Neural cell (in vitro differentiated cells): Measurements from ENCODE around the gene ENTPD8.

Experiments
- CTCF ChIP-seq: fragments of 450-650 bp; IDR thresholded peaks from 2 replicates; pipeline ENCODE4 v1.5.1; 2014; ENCODE audit warnings: antibody characterized with exemption, mild to moderate bottlenecking, moderate library complexity; ENCODE audit not compliant: poor library complexity, severe bottlenecking
- POLR2AphosphoS5 ChIP-seq: IDR thresholded peaks from 2 replicates; pipeline ENCODE4 v1.6.1; 2012

GRCh38 chr9:137438591-137439157 is 2.5 kb downstream of the ENTPD8 start:
- no peak for TF ChIP-seq POLR2AphosphoS5
- TF ChIP-seq CTCF = no peak
